A549 treated with AZD9567 at 1 μM for 4 hours (cell line): Measurements from ENCODE around the gene TAF9. TPM values are rescaled to one million over a fixed set of nuclear protein-coding genes. Genes with fewer than 3 reads are reported as not detected.

Experiments
- total RNA-seq: library from RNA; stranded (reverse); fragments of 200-300 nt; extraction: Qiagen RNA extraction; gene quantifications from 5 replicates; pipeline ENCODE4 v1.2.3, GENCODE V29; 2022; ENCODE audit not compliant: insufficient read depth

TAF9 gene, protein sequence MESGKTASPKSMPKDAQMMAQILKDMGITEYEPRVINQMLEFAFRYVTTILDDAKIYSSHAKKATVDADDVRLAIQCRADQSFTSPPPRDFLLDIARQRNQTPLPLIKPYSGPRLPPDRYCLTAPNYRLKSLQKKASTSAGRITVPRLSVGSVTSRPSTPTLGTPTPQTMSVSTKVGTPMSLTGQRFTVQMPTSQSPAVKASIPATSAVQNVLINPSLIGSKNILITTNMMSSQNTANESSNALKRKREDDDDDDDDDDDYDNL
- total RNA-seq = 130 to 175 TPM (median 138 TPM) in 5 replicates

GRCh38 chr5:69369340-69370121 is at the start of gene TAF9, which contains the start of the genes AK6 and RAD17:
TAF9 (minus strand) TSS chr5:69369520; CDS start chr5:69365737, 3,783 bp downstream.
AK6 (minus strand) TSS chr5:69369520; CDS start chr5:69369490, 30 bp downstream.
RAD17 (plus strand) TSS chr5:69369818; CDS start chr5:69372209, 2,391 bp downstream.

DNA sequence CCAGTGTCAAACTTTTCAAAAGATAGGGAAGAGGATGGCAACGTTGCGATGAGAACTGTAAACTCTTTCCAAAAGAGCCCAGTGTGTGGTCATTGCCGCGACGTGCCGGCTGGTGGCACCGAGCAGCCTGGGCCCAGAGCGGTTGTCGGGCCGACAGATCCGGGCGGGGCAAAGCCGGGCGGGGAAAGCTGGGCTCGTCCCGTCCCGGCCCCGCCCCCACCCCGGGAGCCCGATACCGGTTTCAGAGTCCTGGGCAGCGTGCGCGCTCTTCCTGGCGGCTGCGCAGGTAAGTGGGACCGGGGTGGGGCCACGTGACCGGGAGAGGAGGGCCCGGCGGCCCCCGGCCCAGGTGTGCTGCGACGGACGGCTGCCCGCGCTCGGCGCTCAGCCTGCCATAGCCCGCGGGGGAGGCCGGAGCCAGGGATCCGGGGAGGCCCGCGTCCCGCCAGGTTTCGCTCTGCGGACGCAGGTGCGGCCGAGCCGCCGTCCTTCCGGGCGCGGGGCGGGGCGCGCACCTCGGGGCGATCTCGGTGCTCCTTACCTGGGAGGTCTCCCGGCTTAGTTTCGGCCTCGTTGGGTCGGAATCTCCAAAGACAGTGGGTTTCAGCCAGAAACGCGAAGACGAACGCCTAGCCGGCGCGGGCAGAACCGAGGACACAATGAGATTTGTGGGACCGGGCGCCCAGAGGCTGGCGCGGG is 45.7 kb upstream of the TAF9 start, which contains the start of gene MARVELD2:
MARVELD2 (plus strand) TSS at position 232 of the 699 bp plus-strand sequence. CDS start 4,270 bp downstream, outside the sequence.

Other genes with a start within 250 kb of the TAF9 start
- 245 to 318 TPM (median 270 TPM) in 5 replicates for gene CCNB1, start 202.4 kb downstream of the TAF9 start, total RNA-seq
- 26.3 to 30.2 TPM (median 27.9 TPM) in 5 replicates for gene CENPH, start 179.9 kb downstream of the TAF9 start, total RNA-seq
- gene CDK7, start 134.6 kb downstream of the TAF9 start, total RNA-seq = 59.4 to 107 TPM (median 60.8 TPM) in 5 replicates
- gene CCDC125, start 36.7 kb downstream of the TAF9 start, total RNA-seq = 2.3 to 4.0 TPM (median 3.3 TPM) in 5 replicates
- 41.3 to 56.6 TPM (median 55.4 TPM) in 5 replicates for gene AK6, start within 50 bp of the TAF9 start, total RNA-seq
- gene RAD17, start 298 bp upstream of the TAF9 start, total RNA-seq = 16.0 to 17.8 TPM (median 16.9 TPM) in 5 replicates
- 1.9 to 4.8 TPM (median 2.4 TPM) in 5 replicates for gene MARVELD2, start 45.6 kb upstream of the TAF9 start, total RNA-seq
- 9.1 to 12.7 TPM (median 9.7 TPM) in 5 replicates for gene OCLN, start 123.3 kb upstream of the TAF9 start, total RNA-seq
- gene GTF2H2C, start 190.7 kb upstream of the TAF9 start, total RNA-seq = 32.8 to 40.0 TPM (median 35.4 TPM) in 5 replicates